ENCODE data around the gene SNX15.
"Not testable (repeated sequence)": the region's sequence is repeated elsewhere in the genome, so short reads cannot be mapped to it uniquely, and the experiment has no call there.

Gene SNX15

DNA sequence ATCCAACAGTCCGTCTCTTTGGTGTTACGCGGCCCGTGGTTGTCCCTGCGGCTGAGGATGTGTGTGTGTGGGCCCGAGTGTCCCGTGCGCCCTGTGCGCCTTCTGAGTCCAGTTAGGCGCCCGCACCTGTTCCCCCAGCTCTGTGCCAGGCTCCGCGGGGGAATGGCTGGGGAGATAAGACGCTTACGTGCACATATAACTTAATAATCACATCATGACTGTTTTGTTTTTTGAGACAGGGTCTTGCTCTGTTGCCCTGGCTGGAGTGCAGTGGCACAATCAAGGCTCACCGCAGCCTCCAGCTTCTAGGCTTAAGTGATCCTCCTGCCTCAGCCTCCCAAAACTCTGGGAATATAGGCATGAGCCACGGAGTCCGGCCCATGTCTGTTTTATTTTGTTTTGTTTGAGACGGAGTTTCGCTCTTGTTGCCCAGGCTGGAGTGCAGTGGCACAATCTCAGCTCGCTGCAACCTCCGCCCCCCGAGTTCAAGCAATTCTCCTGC is 12.5 kb upstream of the SNX15 start:
- in situ Hi-C loops (cut with MboI; ENCODE audit: low sequenced_read_pairs) = no loop called here

DNA sequence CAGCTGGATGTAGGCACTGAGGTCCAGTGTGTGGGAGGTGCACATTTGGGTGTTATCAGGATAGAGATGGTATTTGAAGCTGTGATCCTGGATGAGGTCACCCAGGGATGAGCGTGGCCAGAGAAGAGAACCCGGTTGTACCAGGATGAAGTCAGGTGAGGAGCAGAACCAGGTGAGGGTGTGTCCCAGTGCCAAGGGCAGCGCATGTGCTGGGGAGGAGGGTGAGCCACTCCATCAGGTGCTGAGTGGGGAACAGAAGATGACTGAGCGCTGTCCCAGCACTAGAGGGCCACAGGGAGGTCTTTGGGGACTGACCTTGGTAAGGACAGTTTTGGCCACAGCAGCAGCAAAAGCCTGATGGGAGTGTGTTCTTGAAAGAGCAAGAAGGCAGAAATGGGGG is 10.5 kb upstream of the SNX15 start:
- in situ Hi-C loops (cut with MboI; ENCODE audit: low sequenced_read_pairs) = no loop called here

DNA sequence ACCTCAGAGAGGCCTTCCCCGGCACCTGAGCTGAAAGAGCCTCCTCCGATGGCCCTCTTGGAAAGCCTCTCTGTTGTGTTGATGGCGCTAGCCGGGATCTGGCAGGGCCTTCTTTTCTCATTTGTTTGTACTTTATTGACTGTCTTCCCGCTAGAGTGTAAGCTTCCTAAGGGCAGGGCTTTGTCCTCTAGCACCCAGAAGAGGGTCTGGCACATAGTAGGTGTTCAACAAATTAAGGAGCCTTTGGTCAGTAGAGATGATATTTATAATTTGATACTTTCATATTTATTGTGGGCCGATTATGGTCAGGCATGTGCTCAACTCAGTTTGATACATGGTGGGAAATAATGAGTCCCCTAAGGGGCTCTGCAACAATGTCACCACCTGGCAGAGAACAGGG is 9.3 kb upstream of the SNX15 start:
- in situ Hi-C loops (cut with MboI; ENCODE audit: low sequenced_read_pairs) = no loop called here

DNA sequence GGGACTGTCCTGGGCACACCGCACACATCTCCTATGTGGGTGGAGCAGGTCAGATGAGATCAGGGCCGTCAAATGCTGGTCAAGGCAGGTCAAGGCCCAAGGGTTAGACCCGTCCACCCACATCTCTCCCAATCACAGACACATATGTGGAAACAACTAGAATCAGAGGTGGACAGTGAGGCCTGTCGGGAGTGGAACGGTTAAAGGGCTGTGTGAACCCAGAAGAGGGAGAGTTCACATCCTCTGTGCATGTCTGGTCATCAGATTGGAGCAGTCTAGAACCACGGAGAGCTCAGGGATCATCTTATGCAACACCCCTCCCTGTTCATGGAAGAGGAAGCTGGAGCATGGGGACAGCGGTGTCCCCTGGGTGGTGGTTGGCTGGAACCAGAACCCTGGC is 7.4 kb upstream of the SNX15 start:
- in situ Hi-C loops (cut with MboI; ENCODE audit: low sequenced_read_pairs) = no loop called here

DNA sequence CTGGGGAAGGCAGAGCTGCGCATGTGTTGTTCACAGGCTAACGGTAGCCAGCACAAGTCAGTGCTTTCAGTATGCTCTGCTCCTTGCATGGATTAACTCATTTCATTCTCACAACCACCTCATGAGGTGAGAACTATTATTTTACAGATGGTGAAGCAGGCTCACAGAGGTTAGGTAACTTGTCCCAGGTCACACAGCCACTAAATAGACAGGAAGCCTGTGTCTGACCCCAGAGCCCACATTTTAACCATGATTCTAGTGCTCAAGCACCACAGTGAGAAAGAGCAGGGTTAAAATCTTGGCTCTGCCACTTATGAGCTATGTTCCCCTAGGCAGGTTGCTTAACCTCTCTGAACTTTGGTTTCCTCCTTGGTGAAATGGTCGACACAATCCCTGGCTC is 6.2 kb upstream of the SNX15 start:
- in situ Hi-C loops (cut with MboI; ENCODE audit: low sequenced_read_pairs) = no loop called here

DNA sequence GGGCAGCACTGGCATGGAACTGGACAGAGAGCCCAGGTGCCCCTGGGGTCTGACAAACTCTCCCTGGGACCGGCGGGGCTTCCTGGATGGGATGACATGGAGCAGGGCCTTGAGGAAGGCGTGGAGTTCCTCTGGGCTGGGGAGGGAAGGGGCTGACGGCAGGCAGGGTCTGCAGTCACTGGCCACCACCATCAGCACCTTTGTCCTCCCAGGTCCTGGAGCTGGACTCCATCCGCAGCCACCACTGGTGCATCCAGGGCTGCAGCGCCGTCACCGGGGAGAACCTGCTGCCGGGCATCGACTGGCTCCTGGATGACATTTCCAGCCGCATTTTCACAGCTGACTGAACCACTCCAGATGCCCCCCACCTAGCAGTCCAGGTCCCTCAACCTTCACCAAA is 5.7 kb upstream of the SNX15 start:
- in situ Hi-C loops (cut with MboI; ENCODE audit: low sequenced_read_pairs) = no loop called here

DNA sequence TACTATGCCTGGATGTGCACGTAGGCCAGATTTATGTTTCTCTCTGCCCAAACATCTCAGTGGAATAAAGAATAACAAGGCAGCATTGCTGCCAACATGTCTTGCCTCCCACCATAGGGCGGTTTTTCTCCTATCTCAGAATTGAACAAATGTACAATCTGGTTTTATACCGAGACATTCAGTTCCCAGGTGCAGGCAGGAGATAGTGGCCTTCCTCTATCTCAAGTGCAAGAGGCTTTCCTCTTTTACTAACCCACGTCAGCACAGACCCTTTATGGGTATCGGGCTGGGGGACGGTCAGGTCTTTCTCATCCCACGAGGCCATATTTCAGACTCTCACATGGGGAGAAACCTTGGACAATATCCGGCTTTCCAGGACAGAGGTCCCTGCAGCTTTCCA is 3.7 kb upstream of the SNX15 start:
- in situ Hi-C loops (cut with MboI; ENCODE audit: low sequenced_read_pairs) = not testable (repeated sequence)

DNA sequence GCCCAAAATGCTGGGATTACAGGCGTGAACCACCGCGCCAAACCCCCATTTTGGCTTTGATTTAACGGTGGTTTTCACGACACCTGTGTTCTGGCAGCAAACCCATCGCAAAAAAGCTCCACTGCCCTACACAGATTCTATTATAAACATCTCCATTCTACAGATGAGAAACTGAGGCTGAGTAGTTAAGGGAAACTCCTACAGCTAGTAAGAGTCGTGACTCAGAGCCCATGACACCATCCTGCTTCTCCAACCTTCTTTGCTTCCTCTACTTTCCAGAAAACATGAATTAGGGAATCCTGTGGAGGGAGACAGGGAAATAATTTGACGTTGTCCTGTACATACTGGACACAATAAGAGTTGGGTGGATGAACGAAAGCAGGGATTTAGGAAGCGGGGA is 429 bp upstream of the SNX15 start:
- in situ Hi-C loops (cut with MboI; ENCODE audit: low sequenced_read_pairs) = no loop called here

DNA sequence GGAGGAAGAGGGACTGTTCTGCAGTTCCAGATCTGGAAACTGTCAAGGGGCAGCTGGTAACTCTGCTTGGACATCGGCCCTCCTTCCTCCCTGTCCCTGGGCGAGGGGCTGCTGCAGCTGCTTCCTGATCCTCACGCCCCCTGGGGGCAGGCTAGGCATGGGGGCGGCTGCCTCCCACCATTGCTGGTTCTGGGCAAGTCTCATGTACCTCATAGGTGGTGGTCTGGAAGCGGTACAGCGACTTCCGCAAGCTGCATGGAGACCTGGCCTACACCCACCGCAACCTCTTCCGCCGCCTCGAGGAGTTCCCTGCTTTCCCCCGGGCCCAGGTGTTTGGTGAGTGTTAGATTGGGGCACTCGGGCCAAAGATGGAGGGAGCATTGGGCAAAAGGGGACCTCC is 5.0 kb downstream of the SNX15 start:
- in situ Hi-C loops (cut with MboI; ENCODE audit: low sequenced_read_pairs) = no loop called here

DNA sequence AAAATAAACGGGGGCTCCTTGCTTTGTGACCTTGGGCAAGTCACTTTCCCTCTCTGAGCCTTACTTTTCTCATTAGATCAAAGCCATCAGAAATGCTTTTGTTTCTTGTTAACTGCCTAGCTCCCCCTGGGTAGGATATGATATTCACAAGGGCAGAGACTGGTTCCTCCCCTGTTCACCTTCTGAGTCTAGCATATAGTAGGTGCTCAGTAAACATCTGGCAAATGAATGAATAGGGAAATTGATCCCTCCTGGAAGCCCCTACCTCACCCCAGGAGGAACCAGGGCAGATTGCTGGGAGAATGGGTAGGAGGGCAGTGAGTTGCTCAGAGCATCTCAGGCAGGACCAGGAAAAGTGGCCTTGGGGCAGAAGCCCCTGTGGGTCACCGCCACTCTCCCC is 7.2 kb downstream of the SNX15 start:
- in situ Hi-C loops (cut with MboI; ENCODE audit: low sequenced_read_pairs) = no loop called here

DNA sequence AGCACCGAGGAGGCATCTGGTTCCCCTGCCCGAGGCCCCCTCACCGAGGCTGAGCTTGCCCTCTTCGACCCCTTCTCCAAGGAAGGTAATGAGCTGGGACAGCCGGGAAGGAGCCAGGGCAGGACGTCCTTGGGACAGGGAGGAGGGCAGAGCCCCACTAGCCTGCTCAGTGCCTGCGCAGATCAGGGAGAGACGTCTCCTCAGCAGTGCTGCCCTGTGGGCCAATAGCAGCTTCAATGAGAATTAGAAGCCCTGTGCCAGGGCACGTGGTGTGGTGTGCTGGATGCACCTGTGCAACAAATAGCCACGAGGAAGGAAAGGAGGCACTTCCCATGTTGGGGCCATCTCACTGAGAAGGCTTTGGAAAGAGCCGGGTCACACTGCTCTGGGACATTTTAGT is 8.3 kb downstream of the SNX15 start:
- in situ Hi-C loops (cut with MboI; ENCODE audit: low sequenced_read_pairs) = no loop called here

DNA sequence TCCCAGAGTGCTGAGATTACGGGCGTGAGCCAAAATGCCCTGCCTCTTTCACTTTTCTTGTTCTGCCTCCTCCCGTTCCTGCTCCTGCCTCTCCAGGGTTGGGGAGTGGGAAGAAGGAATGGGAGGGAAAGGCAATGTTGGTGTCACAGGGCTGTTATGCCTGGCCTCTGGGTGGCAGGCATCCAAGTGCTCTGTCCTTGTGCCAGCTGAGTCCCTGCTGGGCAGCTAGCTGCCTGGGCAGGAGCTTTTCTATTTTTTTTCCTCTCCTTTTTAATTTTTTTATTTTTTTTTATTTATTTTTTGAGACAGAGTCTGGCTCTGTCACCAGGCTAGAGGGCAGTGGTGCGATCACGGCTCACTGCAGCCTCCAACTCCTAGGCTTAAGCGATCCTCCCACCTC is 9.7 kb downstream of the SNX15 start:
- in situ Hi-C loops (cut with MboI; ENCODE audit: low sequenced_read_pairs) = no loop called here

DNA sequence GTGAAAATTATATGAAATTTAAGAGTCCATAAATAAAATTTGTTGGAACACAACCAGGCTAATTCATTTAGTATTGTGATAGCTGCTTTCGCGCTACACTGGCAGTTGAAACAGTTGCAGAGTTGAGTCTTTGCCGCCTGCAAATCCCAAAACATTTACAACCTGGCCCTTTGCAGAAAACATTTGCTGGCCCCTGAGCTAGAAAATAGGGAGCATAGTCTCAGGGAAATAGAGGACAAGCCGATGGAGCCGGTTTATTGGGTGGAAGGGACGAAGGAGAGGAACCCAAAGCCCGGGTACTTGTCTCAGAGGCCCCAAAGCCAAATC is 13.2 kb downstream of the SNX15 start:
- in situ Hi-C loops (cut with MboI; ENCODE audit: low sequenced_read_pairs) = no loop called here

DNA sequence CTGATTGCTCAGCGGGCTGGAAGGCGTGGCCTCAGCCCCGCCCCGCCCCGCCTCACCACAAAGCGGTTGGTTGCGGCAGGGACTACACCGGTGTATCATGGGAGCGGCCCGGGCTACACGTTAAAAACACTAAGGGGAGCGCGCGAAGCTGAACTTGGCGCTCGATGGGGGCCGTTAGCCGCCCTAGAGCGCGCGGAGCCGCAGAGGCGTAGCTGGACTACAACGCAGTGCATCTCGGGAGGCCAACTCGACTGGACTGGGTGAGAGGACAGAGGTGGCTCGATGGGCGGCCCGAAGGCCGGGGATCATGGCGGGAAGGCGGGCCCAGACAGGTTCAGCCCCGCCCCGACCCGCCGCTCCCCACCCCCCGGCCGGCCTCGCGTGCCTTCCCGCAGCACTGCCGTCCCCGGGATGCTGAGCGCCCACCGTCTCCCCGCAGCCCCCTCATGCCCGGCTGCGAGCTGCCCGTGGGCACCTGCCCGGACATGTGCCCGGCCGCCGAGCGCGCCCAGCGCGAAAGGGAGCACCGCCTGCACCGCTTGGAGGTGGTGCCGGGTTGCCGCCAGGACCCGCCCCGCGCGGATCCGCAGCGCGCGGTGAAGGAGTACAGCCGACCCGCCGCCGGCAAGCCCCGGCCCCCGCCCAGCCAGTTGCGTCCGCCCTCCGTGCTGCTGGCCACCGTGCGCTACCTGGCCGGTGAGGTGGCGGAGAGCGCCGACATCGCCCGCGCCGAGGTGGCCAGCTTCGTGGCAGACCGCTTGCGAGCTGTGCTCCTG is 13.8 kb downstream of the SNX15 start, which contains the start of gene SAC3D1:
TSS of gene SAC3D1 (plus strand) at position 364 of the 776 bp plus-strand sequence. CDS start at position 447, 83 bp downstream.
- in situ Hi-C loops (cut with MboI; ENCODE audit: low sequenced_read_pairs) = no loop called here

DNA sequence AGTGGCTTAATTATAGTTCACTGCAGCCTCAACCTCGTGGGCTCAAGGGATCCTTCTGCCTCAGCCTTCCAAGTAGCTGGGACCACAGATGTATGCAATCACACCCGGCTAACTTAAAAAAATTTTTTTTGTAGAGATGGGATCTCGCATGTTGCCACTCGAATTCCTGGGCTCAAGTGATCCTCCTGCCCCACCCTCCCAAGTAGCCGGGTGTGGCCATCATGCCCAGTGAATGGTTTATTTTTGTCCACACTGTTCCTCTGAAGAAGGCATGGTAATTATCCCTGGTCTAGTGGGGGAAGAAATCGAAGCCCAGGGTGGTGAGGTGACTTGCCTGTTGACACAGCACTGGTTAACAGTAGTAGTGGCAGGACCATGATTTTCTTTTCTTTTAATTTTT is 15.7 kb downstream of the SNX15 start:
- in situ Hi-C loops (cut with MboI; ENCODE audit: low sequenced_read_pairs) = no loop called here

DNA sequence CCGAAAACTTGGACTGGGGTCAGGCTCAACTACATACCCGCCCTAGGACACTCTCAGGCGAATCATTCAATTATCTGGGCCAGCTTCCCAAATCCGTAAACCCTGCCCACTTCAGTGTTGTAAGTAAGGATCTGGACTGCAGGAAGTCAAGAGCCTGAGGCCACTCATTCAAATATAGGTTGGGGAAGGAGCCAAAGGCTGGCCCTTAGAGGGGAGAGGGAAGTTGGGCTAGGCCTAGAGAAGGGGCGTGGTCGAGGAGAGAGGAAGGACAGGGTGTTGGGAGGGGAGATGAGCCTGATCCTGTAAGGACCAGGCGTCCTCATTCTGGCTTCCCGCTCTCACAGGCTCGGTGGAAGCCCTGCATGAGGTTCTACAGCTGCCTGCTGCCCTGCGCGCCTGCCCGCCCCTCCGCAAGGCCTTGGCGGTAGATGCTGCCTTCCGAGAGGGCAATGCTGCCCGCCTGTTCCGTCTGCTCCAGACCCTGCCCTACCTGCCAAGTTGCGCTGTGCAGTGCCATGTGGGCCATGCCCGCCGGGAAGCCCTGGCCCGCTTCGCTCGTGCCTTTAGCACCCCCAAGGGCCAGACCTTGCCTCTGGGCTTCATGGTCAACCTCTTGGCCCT is 16.8 kb downstream of the SNX15 start:
- in situ Hi-C loops (cut with MboI; ENCODE audit: low sequenced_read_pairs) = no loop called here

DNA sequence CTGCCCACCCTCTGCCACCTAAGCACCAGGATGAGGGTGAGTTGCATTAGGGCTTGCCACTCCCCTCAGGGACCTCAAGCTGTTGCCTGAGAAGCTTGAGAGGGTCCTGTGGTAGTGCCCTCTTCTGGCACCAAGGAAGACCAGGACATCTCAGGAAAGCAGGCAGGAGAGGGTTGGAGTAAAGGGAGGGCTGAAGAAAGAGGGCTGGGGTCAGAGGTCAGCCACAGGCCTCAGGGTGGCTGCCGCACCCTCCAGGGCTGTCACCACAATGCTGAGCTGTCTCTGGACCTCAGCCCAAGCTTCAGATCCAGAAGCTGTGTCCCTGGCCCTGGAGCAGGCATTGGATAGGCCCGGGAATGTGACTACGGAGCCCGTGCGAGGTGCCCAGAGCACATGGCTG is 17.8 kb downstream of the SNX15 start:
- in situ Hi-C loops (cut with MboI; ENCODE audit: low sequenced_read_pairs) = no loop called here

DNA sequence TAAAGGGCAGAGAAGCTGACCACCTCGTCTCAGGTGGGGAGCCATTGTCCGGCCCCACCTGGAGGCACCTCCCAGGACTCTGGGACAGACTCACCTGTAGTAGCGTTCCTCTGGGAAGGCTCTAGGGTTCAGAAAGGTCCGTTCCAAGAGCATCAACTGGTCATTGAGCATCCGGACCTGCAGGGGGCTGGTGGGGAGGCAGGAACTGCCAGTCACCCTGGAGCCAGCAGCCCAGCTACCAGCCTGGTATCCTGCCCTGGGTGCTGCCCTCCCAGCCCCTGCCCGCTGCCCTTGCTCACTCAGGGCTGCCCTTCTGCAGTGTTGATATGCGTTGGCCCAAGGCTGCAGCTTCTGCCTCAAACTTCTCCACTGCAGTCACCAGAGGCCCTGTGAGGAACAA is 18.5 kb downstream of the SNX15 start:
- in situ Hi-C loops (cut with MboI; ENCODE audit: low sequenced_read_pairs) = no loop called here

DNA sequence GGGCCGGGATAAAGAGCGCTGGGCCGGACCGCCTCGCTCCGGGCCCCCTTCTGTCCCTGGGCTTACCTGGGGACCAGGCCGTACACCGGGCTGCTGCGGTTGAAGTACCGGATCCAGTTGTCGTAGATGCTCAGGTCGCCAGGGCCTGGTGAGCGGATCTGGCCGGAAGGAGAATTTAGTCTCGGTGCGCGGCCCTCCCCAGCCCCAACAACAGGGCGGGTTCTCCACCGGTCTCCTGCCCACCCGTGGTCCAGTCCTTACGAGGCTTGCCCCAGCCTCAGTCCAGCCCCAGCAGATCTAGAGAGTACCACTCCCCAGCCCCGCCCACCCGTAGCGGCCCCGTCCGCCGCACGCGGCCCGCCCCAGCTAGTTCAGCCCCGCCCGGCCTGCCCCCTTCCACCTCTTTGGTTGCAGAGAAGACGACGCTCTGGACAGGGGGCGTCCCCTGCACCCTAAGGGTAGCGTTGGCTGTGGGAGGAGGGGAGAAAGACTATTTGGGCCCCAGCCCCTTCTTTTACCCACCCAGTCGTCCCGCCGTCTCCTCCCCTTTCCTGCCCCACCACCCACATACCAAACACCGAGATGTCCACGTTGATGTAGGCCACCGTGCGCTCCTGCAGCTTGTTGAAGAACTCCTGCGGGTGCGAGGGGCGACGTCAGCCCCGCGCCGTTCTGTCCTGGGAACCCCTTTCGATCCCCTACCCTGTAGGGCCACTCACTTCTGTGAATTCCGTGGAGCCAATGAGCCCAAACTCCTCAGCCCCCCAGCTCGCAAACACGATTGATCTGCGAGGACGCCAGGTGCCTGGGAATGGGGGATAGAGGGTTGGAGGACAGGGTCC is 20.6 kb downstream of the SNX15 start:
- in situ Hi-C loops (cut with MboI; ENCODE audit: low sequenced_read_pairs) = no loop called here

DNA sequence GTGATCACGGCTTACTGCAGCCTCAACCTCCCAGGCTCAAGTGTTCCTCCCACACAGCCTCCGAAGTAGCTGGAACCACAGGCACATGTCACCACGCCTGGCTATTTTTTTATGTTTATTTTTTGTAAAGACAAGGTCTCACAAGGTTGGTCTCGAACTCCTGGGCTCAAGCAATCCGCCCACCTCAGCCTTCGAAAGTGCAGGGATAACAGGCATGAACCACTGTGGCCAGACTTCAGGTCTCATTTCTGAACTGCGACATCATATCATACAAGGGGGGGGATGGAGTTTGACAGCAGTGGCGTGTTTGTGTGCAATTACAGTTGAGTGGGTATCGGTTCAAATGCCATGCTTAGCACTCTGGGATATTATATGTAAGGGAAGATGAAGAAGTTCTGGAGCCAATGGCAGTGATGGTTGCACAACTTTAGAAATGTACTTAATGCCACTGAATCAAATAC is 24.2 kb downstream of the SNX15 start:
- in situ Hi-C loops (cut with MboI; ENCODE audit: low sequenced_read_pairs) = no loop called here

DNA sequence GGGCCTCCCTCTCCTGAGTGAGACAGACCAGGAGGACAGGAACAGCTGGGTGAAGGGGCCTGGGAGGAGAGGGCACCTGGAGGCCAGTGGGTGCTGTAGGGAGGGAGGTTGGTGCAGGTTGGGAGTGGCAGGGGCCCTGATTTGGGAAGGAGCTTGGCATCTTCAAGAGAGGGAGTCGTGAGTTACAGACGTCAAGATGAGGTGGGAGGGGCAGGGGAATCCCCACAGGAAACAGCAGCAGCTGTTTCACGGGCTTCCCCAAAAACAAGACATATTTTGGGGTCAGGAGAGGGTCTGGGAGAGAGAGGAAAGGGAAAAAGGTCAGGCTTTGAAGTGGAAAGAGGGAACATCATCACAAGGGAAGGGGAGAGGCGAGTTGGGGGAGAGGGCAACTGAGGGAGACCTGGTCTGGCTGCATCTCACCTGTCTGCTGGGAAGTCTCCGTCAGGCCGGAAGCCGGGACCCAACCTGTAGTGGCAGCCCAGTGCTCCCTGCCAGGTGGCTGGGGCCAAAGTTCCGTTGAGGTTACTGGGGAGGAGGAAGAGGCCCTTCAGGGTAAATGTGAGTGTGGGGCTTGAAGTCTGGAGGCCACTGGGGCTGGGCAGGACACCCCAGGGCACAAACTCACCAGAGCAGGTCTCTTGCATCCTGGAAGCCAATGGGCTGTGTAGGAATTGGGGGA is 26.7 kb downstream of the SNX15 start:
- in situ Hi-C loops (cut with MboI; ENCODE audit: low sequenced_read_pairs) = no loop called here

All from HL-60/S4 treated with retinoic acid at 250 ng/mL for 4 days and 3 days (cell line).